Endodermal cell (in vitro differentiated cells): ENCODE results near the gene PCBD2. TPM values are rescaled to one million over a fixed set of nuclear protein-coding genes. Genes with fewer than 3 reads are reported as not detected.

Source experiments
- DNase-seq: peaks from one replicate; pipeline ENCODE4 v3.0.0-alpha.2; 2017
- H3K27ac ChIP-seq: 2 replicates; pipeline ENCODE4 v1.5.1; 2013; ENCODE audit warnings: mild to moderate bottlenecking, low read depth, low read length, moderate library complexity
- H3K27me3 ChIP-seq: 2 replicates; pipeline ENCODE4 v1.6.1; 2013; ENCODE audit warnings: mild to moderate bottlenecking, low read length, moderate library complexity; ENCODE audit not compliant: insufficient read depth, control insufficient read depth, poor library complexity, severe bottlenecking
- H3K36me3 ChIP-seq: 2 replicates; pipeline ENCODE4 v1.7.0; 2013; ENCODE audit warnings: mild to moderate bottlenecking, low read length, moderate library complexity; ENCODE audit not compliant: control insufficient read depth, insufficient read depth
- H3K4me1 ChIP-seq: one replicate; pipeline ENCODE4 v1.7.0; 2013; ENCODE audit warnings: low read length; ENCODE audit not compliant: control insufficient read depth, insufficient read depth
- H3K4me3 ChIP-seq: 2 replicates; pipeline ENCODE4 v1.5.1; 2013; ENCODE audit warnings: mild to moderate bottlenecking, low read length, moderate library complexity
- H3K9ac ChIP-seq: 2 replicates; pipeline ENCODE4 v1.6.1; 2013; ENCODE audit warnings: mild to moderate bottlenecking, low read length, moderate library complexity; ENCODE audit not compliant: poor library complexity, severe bottlenecking; ENCODE audit errors: extremely low read depth
- H3K9me3 ChIP-seq: 2 replicates; pipeline ENCODE4 v1.6.1; 2013; ENCODE audit warnings: mild to moderate bottlenecking, low read length, moderate library complexity; ENCODE audit not compliant: control insufficient read depth
- H3K27ac Mint-ChIP-seq: 2 replicates; pipeline ENCODE4 v1.8.0; 2020; ENCODE audit warnings: mixed read lengths
- H3K27me3 Mint-ChIP-seq: 2 replicates; pipeline ENCODE4 v1.8.0; 2021; ENCODE audit warnings: mild to moderate bottlenecking, mixed read lengths; ENCODE audit not compliant: insufficient read depth
- H3K36me3 Mint-ChIP-seq: 2 replicates; pipeline ENCODE4 v1.8.0; 2020; ENCODE audit warnings: low read depth, mixed read lengths
- H3K4me1 Mint-ChIP-seq: 2 replicates; pipeline ENCODE4 v1.8.0; 2020; ENCODE audit warnings: mixed read lengths
- H3K4me3 Mint-ChIP-seq: 2 replicates; pipeline ENCODE4 v1.8.0; 2020; ENCODE audit warnings: mild to moderate bottlenecking, moderate library complexity, mixed read lengths
- H3K9me3 Mint-ChIP-seq: 2 replicates; pipeline ENCODE4 v1.8.0; 2020; ENCODE audit warnings: mild to moderate bottlenecking, mixed read lengths
- WGBS, 2 experiments: methylation state at CpG; one replicate each; pipeline versions ENCODE4 v1.1.5 to v1.1.7; 2013; ENCODE audit warnings: missing lambda C conversion rate in 2 of 2, mixed read lengths in 1 of 2; ENCODE audit not compliant: insufficient coverage in 1 of 2, insufficient read length in 1 of 2; 5-methylcytosine and 5-hydroxymethylcytosine counted together
- total RNA-seq, 2 donors: library from RNA; stranded (reverse); fragmentation: NEBNext Ultra II Directional in 1 of 2; extraction: Animal tissue kit (Norgen Biotek cat#: 25700) in 1 of 2; gene quantifications; 2 replicates in 1 of 2; 3 replicates in 1 of 2; pipeline ENCODE4 v1.2.1, GENCODE V29; 2021
- TF ChIP-seq, protein P1 (sequence below): fragments of 200-600 bp; sonication (generic); conservative IDR thresholded peaks from 2 replicates; pipeline ENCODE4 v1.5.0; 2021; ENCODE audit warnings: antibody characterized with exemption, mild to moderate bottlenecking

Gene PCBD2
- total RNA-seq, 2 donors from 2014 or later, result 9.1 to 12.6 TPM

GRCh38 chr5:134969166-134969565, 64.2 kb downstream of the PCBD2 start:
- no peaks in the 10 kb centered on the region for H3K4me1 ChIP-seq
- TF ChIP-seq, protein P1, sequence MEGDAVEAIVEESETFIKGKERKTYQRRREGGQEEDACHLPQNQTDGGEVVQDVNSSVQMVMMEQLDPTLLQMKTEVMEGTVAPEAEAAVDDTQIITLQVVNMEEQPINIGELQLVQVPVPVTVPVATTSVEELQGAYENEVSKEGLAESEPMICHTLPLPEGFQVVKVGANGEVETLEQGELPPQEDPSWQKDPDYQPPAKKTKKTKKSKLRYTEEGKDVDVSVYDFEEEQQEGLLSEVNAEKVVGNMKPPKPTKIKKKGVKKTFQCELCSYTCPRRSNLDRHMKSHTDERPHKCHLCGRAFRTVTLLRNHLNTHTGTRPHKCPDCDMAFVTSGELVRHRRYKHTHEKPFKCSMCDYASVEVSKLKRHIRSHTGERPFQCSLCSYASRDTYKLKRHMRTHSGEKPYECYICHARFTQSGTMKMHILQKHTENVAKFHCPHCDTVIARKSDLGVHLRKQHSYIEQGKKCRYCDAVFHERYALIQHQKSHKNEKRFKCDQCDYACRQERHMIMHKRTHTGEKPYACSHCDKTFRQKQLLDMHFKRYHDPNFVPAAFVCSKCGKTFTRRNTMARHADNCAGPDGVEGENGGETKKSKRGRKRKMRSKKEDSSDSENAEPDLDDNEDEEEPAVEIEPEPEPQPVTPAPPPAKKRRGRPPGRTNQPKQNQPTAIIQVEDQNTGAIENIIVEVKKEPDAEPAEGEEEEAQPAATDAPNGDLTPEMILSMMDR, result no peak
- H3K27me3 ChIP-seq, result no peaks in the 10 kb centered on the region
- H3K9ac ChIP-seq, result no peak overlapping the region
- peaks cover 5% of the 10 kb centered on the region for H3K36me3 Mint-ChIP-seq
- no peak overlapping the region for H3K4me3 Mint-ChIP-seq
- H3K27ac Mint-ChIP-seq, result no peak overlapping the region
- DNase-seq, result no peak
- no peak overlapping the region for H3K27ac ChIP-seq
- no peak overlapping the region for H3K4me3 ChIP-seq
- H3K27me3 Mint-ChIP-seq, result no peaks in the 10 kb centered on the region
- H3K36me3 ChIP-seq, result peaks cover 9% of the 10 kb centered on the region
- H3K9me3 ChIP-seq, result peaks cover under 1% of the 10 kb centered on the region
- no peaks in the 10 kb centered on the region for H3K4me1 Mint-ChIP-seq
- H3K9me3 Mint-ChIP-seq, result no peaks in the 10 kb centered on the region

GRCh38 chr5:134975078-134975715, 70.3 kb downstream of the PCBD2 start:
- no peak overlapping the region for H3K27ac ChIP-seq
- Mint-ChIP-seq H3K36me3 (peaks cover 34% of the 10 kb centered on the region), H3K27me3 (no peaks in the 10 kb centered on the region)

DNA sequence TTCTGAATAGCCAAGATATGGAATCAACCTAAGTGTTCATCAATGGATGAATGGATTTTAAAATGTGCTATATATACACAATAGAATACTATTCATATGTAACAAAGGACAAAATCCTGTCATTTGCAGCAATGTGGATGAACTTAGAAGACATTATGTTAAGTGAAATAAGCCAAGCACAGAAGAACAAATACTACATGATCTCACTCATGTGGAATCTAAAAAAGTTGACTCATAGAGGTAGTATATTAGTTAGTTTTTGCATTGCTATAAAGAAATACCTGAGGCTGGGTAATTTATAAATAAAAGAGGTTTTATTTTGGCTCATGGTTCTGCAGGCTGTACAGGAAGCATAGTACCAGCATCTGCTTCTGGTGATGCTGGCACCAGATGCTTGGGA, 70.9 kb downstream of the PCBD2 start:
- DNase-seq, result no peak

More at GRCh38 chr5:134975078-134975715, 70.3 kb downstream of the PCBD2 start:
- H3K4me1 Mint-ChIP-seq, result no peaks in the 10 kb centered on the region
- H3K9ac ChIP-seq, result no peak overlapping the region
- H3K9me3 ChIP-seq, result peaks cover 52% of the 10 kb centered on the region
- no peak overlapping the region for H3K4me3 ChIP-seq
- WGBS, 2 experiments, result 91 to 95% methylated on average over 2 of the region's 2 CpGs
- H3K4me1 ChIP-seq, result no peaks in the 10 kb centered on the region
- no peak for DNase-seq
- no peaks in the 10 kb centered on the region for H3K36me3 ChIP-seq
- no peak overlapping the region for H3K27ac Mint-ChIP-seq
- H3K27me3 ChIP-seq, result no peaks in the 10 kb centered on the region
- TF ChIP-seq, protein P1, result no peak
- H3K9me3 Mint-ChIP-seq, result peaks cover 47% of the 10 kb centered on the region
- H3K4me3 Mint-ChIP-seq, result no peak overlapping the region

More for the DNA sequence above, 70.9 kb downstream of the PCBD2 start:
- Histone ChIP-seq H3K9me3 (peaks cover 56% of the 10 kb centered on the region), H3K27ac (no peak overlapping the region), H3K9ac (no peak overlapping the region), H3K27me3 (no peaks in the 10 kb centered on the region), H3K4me1 (no peaks in the 10 kb centered on the region), H3K4me3 (no peak overlapping the region), H3K36me3 (no peaks in the 10 kb centered on the region)
- Mint-ChIP-seq H3K4me1 (no peaks in the 10 kb centered on the region), H3K36me3 (peaks cover 35% of the 10 kb centered on the region), H3K4me3 (no peak overlapping the region), H3K27ac (no peak overlapping the region), H3K9me3 (peaks cover 52% of the 10 kb centered on the region), H3K27me3 (peaks cover under 1% of the 10 kb centered on the region)
- TF ChIP-seq, protein P1, result no peak
